Neural cell (in vitro differentiated cells): ENCODE measurements around the gene CTSL. TPM values are rescaled to one million over a fixed set of nuclear protein-coding genes. Genes with fewer than 3 reads are reported as not detected.
A peak's percentile ranks its signal among the peaks of the same experiment; 100 is the strongest.

Experiments
- H2AFZ ChIP-seq: fragments of 200-600, 300-800 bp; sonication (generic), shearing (Covaris generic); 2 replicates; pipeline ENCODE4 v1.6.0; 2014; ENCODE audit warnings: low read depth, mild to moderate bottlenecking, antibody characterized with exemption, low read length, moderate library complexity
- H3F3A ChIP-seq: fragments of 200-600 bp; shearing (Covaris generic); 2 replicates; pipeline ENCODE4 v1.6.1; 2016; ENCODE audit warnings: mild to moderate bottlenecking, moderate library complexity, mixed read lengths, antibody characterized with exemption, low read length; ENCODE audit not compliant: insufficient read depth, poor library complexity, severe bottlenecking
- H3K27ac ChIP-seq: fragments of 200-600, 300-800 bp; sonication (generic), shearing (Covaris generic); 2 replicates; pipeline ENCODE4 v1.5.1; 2014; ENCODE audit warnings: mild to moderate bottlenecking, low read length, moderate library complexity
- H3K27me3 ChIP-seq: fragments of 300-800, 200-600 bp; sonication (generic), shearing (Covaris generic); 2 replicates; pipeline ENCODE4 v1.6.0; 2014; ENCODE audit warnings: mild to moderate bottlenecking, low read depth, low read length, moderate library complexity; ENCODE audit not compliant: insufficient read depth
- H3K36me3 ChIP-seq: fragments of 300-800, 200-600 bp; sonication (generic), shearing (Covaris generic); 2 replicates; pipeline ENCODE4 v1.5.1; 2014; ENCODE audit warnings: mild to moderate bottlenecking, antibody characterized with exemption, low read length, moderate library complexity; ENCODE audit not compliant: insufficient read depth
- H3K4me2 ChIP-seq: fragments of 300-800, 200-600 bp; sonication (generic), shearing (Covaris generic); 2 replicates; pipeline ENCODE4 v1.6.0; 2014; ENCODE audit warnings: mild to moderate bottlenecking, low read length
- H3K4me3 ChIP-seq: fragments of 300-800, 200-600 bp; sonication (generic), shearing (Covaris generic); 2 replicates; pipeline ENCODE4 v1.5.1; 2014; ENCODE audit warnings: mild to moderate bottlenecking, low read length, moderate library complexity
- H3K79me2 ChIP-seq: fragments of 200-600 bp; shearing (Covaris generic); replicated peaks from 2 replicates; pipeline ENCODE4 v1.6.0; 2014; ENCODE audit warnings: mild to moderate bottlenecking, low read length, moderate library complexity; ENCODE audit not compliant: insufficient read depth
- H3K9ac ChIP-seq: fragments of 300-800, 200-600 bp; sonication (generic), shearing (Covaris generic); 2 replicates; pipeline ENCODE4 v1.6.1; 2016; ENCODE audit warnings: mild to moderate bottlenecking, low read length, mixed read lengths
- H3K9me2 ChIP-seq: fragments of 200-600 bp; shearing (Covaris generic); 2 replicates; pipeline ENCODE4 v1.6.1; 2016; ENCODE audit warnings: mild to moderate bottlenecking, low read length, mixed read lengths; ENCODE audit not compliant: insufficient read depth
- H3K9me3 ChIP-seq: fragments of 200-600, 300-800 bp; sonication (generic), shearing (Covaris generic); 2 replicates; pipeline ENCODE4 v1.6.1; 2016; ENCODE audit warnings: mild to moderate bottlenecking, mixed run types, low read length, moderate library complexity, mixed read lengths
- H4K20me1 ChIP-seq: fragments of 200-600 bp; shearing (Covaris generic); 2 replicates; pipeline ENCODE4 v1.6.1; 2016; ENCODE audit warnings: mild to moderate bottlenecking, mixed run types; ENCODE audit not compliant: insufficient read depth
- EP300 ChIP-seq: fragments of 450-650 bp; conservative IDR thresholded peaks from 2 replicates; pipeline ENCODE4 v1.6.1; 2014; ENCODE audit warnings: antibody characterized with exemption, mild to moderate bottlenecking, moderate library complexity; ENCODE audit not compliant: poor library complexity, severe bottlenecking
- EZH2 ChIP-seq: fragments of 200-600, 300-800 bp; shearing (Covaris generic), sonication (generic); IDR thresholded peaks from 2 replicates; pipeline ENCODE4 v1.6.1; 2014; ENCODE audit warnings: antibody characterized with exemption, low read length, borderline replicate concordance, mild to moderate bottlenecking; ENCODE audit not compliant: insufficient read depth, poor library complexity, severe bottlenecking
- MXI1 ChIP-seq: fragments of 450-650 bp; conservative IDR thresholded peaks from 2 replicates; pipeline ENCODE4 v1.6.1; 2014; ENCODE audit warnings: antibody characterized with exemption, mild to moderate bottlenecking; ENCODE audit not compliant: poor library complexity, severe bottlenecking
- POLR2AphosphoS5 ChIP-seq: IDR thresholded peaks from 2 replicates; pipeline ENCODE4 v1.6.1; 2012
- RAD21 ChIP-seq: fragments of 450-650 bp; conservative IDR thresholded peaks from 2 replicates; pipeline ENCODE4 v1.6.1; 2014; ENCODE audit warnings: antibody characterized with exemption, mild to moderate bottlenecking, moderate library complexity
- SMC3 ChIP-seq: fragments of 450-650 bp; conservative IDR thresholded peaks from 2 replicates; pipeline ENCODE4 v1.6.1; 2014; ENCODE audit warnings: antibody characterized with exemption, mild to moderate bottlenecking, moderate library complexity; ENCODE audit not compliant: poor library complexity
- TAF1 ChIP-seq: IDR thresholded peaks from 2 replicates; pipeline ENCODE4 v1.6.1; 2012; ENCODE audit warnings: low read depth
- polyA minus RNA-seq: library from RNA; depleted of rRNA, polyadenylated mRNA; stranded (reverse); fragments of >200 nt; gene quantifications from 2 replicates; pipeline ENCODE4 v1.2.3, GENCODE V29; 2014
- polyA plus RNA-seq: library from polyadenylated mRNA; depleted of rRNA; stranded (reverse); fragments of >200 nt; gene quantifications from 2 replicates; pipeline ENCODE4 v1.2.3, GENCODE V29; 2014
- TF ChIP-seq, protein P1 (sequence below): IDR thresholded peaks from 2 replicates; pipeline ENCODE4 v1.6.1; 2012; ENCODE audit warnings: borderline replicate concordance
- TF ChIP-seq, protein P2 (sequence below): fragments of 450-650 bp; IDR thresholded peaks from 2 replicates; pipeline ENCODE4 v1.5.1; 2014; ENCODE audit warnings: antibody characterized with exemption, mild to moderate bottlenecking, moderate library complexity; ENCODE audit not compliant: poor library complexity, severe bottlenecking

Gene CTSL
- polyA plus RNA-seq (46.5 and 53.5 TPM in 2 replicates), polyA minus RNA-seq (16.6 and 18.7 TPM in 2 replicates)

DNA sequence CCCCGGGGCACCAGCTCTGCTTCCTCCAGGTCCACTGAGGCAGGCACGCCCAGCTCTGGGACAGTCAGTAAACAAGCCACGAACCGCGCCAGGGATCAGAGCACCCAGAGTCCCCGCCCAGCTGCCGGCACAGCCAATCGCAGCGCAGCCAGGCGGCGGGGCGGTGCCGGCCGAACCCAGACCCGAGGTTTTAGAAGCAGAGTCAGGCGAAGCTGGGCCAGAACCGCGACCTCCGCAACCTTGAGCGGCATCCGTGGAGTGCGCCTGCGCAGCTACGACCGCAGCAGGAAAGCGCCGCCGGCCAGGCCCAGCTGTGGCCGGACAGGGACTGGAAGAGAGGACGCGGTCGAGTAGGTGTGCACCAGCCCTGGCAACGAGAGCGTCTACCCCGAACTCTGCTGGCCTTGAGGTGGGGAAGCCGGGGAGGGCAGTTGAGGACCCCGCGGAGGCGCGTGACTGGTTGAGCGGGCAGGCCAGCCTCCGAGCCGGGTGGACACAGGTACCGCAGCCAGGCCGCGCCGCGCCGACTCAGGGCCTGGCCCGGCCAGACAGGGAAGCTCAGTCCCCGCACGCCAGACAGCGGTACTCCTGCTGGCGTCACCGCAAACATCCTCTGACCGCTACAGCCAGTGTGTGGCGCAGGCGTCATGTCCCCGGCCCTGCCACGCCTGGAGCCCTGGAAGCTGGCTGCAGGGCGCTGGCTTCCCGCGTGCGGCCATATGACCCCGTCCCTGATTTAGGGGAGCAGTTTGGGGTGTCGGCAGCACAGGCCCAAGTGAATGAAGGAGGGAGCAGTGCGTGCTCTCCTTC is at the start of gene CTSL:
CTSL (plus strand) TSS at position 220 of the 810 bp plus-strand sequence. CDS start 1,485 bp downstream, outside the sequence.
- Histone ChIP-seq H3K4me3 (peak within 1 kb of the TSS; percentile 93), H3K4me2 (peak within 1 kb of the TSS; percentile 92), H4K20me1 (no peaks in the 10 kb centered on the region), H3F3A (no peaks in the 10 kb centered on the region), H3K9me3 (no peaks in the 10 kb centered on the region), H3K79me2 (no peaks in the 10 kb centered on the region), H3K36me3 (no peaks in the 10 kb centered on the region), H3K9me2 (no peaks in the 10 kb centered on the region), H3K27ac (peak within 1 kb of the TSS; percentile 53), H3K27me3 (no peaks in the 10 kb centered on the region), H2AFZ (peak within 1 kb of the TSS; percentile 92), H3K9ac (peak within 1 kb of the TSS; percentile 75)
- TF ChIP-seq POLR2AphosphoS5 (peak; percentile 63), TAF1 (no peak), RAD21 (peak; percentile 56), EZH2 (no peak), MXI1 (peak; percentile 45), EP300 (peak; percentile 11), SMC3 (peak; percentile 35)
- TF ChIP-seq, protein P1, sequence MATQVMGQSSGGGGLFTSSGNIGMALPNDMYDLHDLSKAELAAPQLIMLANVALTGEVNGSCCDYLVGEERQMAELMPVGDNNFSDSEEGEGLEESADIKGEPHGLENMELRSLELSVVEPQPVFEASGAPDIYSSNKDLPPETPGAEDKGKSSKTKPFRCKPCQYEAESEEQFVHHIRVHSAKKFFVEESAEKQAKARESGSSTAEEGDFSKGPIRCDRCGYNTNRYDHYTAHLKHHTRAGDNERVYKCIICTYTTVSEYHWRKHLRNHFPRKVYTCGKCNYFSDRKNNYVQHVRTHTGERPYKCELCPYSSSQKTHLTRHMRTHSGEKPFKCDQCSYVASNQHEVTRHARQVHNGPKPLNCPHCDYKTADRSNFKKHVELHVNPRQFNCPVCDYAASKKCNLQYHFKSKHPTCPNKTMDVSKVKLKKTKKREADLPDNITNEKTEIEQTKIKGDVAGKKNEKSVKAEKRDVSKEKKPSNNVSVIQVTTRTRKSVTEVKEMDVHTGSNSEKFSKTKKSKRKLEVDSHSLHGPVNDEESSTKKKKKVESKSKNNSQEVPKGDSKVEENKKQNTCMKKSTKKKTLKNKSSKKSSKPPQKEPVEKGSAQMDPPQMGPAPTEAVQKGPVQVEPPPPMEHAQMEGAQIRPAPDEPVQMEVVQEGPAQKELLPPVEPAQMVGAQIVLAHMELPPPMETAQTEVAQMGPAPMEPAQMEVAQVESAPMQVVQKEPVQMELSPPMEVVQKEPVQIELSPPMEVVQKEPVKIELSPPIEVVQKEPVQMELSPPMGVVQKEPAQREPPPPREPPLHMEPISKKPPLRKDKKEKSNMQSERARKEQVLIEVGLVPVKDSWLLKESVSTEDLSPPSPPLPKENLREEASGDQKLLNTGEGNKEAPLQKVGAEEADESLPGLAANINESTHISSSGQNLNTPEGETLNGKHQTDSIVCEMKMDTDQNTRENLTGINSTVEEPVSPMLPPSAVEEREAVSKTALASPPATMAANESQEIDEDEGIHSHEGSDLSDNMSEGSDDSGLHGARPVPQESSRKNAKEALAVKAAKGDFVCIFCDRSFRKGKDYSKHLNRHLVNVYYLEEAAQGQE: peak; percentile 60
- TF ChIP-seq, protein P2, sequence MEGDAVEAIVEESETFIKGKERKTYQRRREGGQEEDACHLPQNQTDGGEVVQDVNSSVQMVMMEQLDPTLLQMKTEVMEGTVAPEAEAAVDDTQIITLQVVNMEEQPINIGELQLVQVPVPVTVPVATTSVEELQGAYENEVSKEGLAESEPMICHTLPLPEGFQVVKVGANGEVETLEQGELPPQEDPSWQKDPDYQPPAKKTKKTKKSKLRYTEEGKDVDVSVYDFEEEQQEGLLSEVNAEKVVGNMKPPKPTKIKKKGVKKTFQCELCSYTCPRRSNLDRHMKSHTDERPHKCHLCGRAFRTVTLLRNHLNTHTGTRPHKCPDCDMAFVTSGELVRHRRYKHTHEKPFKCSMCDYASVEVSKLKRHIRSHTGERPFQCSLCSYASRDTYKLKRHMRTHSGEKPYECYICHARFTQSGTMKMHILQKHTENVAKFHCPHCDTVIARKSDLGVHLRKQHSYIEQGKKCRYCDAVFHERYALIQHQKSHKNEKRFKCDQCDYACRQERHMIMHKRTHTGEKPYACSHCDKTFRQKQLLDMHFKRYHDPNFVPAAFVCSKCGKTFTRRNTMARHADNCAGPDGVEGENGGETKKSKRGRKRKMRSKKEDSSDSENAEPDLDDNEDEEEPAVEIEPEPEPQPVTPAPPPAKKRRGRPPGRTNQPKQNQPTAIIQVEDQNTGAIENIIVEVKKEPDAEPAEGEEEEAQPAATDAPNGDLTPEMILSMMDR: peak; percentile 57

- Histone ChIP-seq H3K9ac (no peak overlapping the region), H3K27ac (no peak overlapping the region), H3K79me2 (no peaks in the 10 kb centered on the region), H3F3A (no peaks in the 10 kb centered on the region), H3K4me3 (no peak overlapping the region), H4K20me1 (no peaks in the 10 kb centered on the region), H3K36me3 (peaks cover 7% of the 10 kb centered on the region), H3K9me2 (no peaks in the 10 kb centered on the region), H3K4me2 (no peak overlapping the region), H2AFZ (no peak overlapping the region), H3K27me3 (no peaks in the 10 kb centered on the region), H3K9me3 (no peaks in the 10 kb centered on the region)
- TF ChIP-seq SMC3 (no peak), EP300 (no peak), RAD21 (no peak), TAF1 (no peak), MXI1 (no peak)
These were observed 48.7 kb upstream of the CTSL start for GRCh38 chr9:87676976-87677775.
